Peyer's patch (tissue), 4 donors: Measurements from ENCODE around the gene SLC22A16.

ENCODE experiments used
- POLR2A ChIP-seq, 2 donors: fragments of 450-650 bp; IDR thresholded peaks; one replicate each; pipeline ENCODE4 v1.5.1; 2017; ENCODE audit warnings: antibody characterized with exemption in 2 of 2, mild to moderate bottlenecking in 2 of 2, moderate library complexity in 2 of 2
- TF ChIP-seq, protein P1 (sequence below), 6 experiments: fragments of 450-650 bp in 4 of 6; fragments of 200-600 bp in 2 of 6; sonication (generic) in 1 of 6; IDR thresholded peaks; one replicate each; pipeline ENCODE4 v1.5.1; 2017 to 2019; ENCODE audit warnings: antibody characterized with exemption in 6 of 6, mild to moderate bottlenecking in 3 of 6, moderate library complexity in 1 of 6

DNA sequence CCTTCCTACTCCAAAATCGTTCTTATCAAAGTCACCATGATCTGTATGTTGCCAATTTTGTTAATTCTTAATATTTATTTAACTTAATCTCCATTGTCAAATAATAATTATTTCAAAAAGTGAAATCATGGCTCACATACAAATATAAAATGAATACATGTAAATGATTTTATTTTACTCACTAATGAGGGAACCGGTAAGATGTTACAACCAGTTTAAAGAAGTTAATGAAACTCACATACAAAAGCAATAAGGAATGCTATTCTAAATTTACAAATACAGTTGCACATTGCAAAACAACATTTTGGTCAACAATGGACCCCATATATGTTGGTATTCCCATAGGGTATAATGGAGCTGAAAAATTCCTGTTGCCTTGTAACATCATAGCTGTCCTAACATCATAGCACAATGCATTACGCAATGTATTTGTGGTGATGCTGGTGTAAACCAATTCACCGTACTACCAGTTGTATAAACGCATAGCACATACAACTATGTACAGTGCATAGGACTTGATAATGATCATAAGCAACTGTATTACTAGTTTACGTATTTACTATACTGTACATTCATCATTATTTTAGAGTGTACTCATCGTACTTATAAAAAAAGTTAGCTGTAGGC, 6.5 kb upstream of the SLC22A16 start:
- TF ChIP-seq, protein P1, sequence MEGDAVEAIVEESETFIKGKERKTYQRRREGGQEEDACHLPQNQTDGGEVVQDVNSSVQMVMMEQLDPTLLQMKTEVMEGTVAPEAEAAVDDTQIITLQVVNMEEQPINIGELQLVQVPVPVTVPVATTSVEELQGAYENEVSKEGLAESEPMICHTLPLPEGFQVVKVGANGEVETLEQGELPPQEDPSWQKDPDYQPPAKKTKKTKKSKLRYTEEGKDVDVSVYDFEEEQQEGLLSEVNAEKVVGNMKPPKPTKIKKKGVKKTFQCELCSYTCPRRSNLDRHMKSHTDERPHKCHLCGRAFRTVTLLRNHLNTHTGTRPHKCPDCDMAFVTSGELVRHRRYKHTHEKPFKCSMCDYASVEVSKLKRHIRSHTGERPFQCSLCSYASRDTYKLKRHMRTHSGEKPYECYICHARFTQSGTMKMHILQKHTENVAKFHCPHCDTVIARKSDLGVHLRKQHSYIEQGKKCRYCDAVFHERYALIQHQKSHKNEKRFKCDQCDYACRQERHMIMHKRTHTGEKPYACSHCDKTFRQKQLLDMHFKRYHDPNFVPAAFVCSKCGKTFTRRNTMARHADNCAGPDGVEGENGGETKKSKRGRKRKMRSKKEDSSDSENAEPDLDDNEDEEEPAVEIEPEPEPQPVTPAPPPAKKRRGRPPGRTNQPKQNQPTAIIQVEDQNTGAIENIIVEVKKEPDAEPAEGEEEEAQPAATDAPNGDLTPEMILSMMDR (IDR thresholded peaks at IDR 0.05) = no peak
- no peak for TF ChIP-seq POLR2A (IDR thresholded peaks at IDR 0.05)
